Putamen (tissue), 1 donor: Measurements from ENCODE around the gene ADAMTS5.

ENCODE experiments used
- DNase-seq: peaks from one replicate; pipeline ENCODE4 v3.0.0-alpha.2; 2016; ENCODE audit warnings: low spot score

Gene ADAMTS5

GRCh38 chr21:26948194-26948593 lies 18.7 kb downstream of the ADAMTS5 start:
- no peak for DNase-seq

GRCh38 chr21:26946744-26947446 lies 20.0 kb downstream of the ADAMTS5 start:
- DNase-seq: no peak

DNA sequence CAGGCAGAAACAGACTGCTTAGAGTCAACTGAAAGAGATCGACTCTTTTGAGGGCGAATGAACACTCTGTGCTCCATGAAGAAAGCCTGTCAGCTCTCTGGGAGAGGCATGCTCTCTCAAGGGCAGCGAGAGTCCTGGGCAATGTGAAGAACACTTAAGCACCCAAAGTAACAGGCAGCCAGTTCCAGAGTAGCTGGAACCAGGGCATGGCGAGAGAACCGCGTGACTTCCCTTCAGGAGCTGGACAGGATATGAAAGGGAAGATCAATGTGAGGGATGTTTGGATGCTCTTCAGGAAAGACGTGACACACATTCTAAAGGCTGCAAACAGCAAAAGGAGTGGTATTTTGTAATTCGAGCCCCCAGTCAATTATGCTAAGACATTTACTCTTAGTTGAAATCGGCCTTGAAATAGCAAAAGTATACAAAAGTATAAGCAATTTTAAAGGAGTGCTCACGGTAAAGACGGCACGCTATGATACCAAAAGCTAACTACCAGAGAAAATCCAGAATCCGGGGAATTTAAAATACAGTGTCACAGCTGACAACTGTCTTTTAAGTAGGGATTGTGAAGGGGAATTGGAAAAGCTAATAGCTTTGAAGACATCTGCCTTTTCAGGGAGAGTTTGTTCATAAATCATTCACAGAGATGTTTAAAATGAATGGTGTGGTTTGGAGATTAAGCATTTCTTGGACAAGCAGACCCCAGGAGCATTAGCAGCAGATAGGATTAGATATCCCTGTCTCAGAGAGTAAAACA lies 20.8 kb downstream of the ADAMTS5 start:
- no peak for DNase-seq

DNA sequence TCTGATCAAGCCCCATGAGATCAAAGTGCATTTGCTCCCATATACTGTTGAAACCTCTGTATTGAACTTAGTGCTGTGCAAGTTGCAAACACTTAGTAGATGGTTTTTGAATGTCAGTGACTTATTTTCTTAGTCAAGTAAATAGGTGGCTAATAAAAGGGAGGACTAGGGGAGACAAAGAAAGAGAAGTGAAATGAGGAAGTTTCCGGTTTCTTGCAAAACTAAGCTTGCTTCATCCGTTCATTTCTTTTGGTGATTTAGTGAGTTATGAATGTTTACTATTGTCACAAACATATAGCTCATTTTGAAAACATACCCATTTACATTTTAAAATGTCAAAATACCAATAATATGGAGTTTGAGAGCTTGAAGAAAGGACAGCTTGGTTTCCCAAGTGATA lies 23.0 kb downstream of the ADAMTS5 start:
- no peak for DNase-seq

DNA sequence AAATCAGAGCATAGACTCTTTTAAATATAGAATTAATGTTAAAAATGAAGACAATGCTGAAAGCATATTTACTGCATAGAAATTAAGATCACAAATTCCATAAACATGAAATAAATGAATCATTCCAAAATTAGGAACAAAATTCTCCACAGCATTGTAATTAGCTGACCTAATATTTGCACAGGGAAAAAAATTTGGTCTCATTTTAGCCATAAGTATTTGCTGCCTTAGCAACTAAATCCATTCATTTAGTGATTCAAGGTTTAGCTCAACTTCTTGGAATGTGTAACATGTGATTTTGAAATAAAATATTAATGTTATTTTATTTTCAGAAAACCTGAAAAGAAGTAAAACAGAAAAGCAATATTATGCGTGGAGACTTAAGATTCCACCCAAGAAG lies 25.5 kb downstream of the ADAMTS5 start:
- DNase-seq: no peak

DNA sequence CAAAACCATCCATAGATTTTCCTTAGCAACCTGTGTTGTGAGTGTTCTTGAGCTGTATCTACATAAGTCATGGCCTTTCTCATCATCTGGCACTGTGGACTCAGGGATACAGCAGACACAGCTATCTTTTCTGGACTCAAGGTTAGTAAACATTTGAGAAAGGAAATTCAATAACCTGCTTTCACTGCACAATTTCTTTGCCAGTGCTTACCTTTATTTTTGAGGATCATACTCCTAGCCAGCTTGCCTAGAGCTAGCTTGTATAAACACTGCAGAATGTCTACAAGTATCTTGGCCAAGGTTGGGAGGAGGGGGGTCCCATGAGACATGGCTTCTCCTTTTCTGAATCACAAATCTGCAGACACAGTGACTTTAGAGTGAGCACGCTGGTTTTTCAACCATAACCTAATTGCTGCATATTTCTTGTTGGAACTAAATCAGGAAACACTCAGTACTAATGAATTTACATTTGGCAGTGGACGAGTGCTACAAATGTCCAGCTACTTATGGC lies 27.2 kb downstream of the ADAMTS5 start:
- no peak for DNase-seq

- no peak for DNase-seq
Measured at GRCh38 chr21:26936641-26937040, 30.2 kb downstream of the ADAMTS5 start.

- DNase-seq: no peak
Measured at GRCh38 chr21:26935977-26936376, 30.9 kb downstream of the ADAMTS5 start.

- no peak for DNase-seq
Measured at GRCh38 chr21:26934383-26934782, 32.5 kb downstream of the ADAMTS5 start.

GRCh38 chr21:26933448-26933847 lies 33.4 kb downstream of the ADAMTS5 start:
- DNase-seq: no peak

- no peak for DNase-seq
Measured at GRCh38 chr21:26925636-26926035, 41.3 kb downstream of the ADAMTS5 start.

DNA sequence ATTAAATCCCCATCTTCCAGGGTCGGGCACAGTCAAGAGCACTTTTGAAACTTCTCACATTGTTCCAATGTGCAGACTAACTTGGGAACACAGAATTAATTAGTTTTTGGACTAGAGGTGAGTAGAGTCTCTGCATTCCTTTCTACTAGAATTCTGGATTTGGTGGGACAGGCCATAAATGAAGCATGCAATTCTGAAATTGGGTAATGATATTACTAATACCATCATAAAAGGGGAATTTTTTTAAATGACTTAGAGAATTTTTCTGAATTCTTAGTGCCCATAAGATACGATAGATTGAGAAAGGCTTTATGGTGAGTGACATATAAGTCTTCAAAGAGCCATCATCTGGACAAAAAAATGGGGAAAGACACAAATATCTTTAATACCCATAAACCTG lies 41.8 kb downstream of the ADAMTS5 start:
- DNase-seq: no peak

- DNase-seq: no peak
Measured at GRCh38 chr21:26923986-26924385, 42.9 kb downstream of the ADAMTS5 start.

- DNase-seq: no peak
Measured at GRCh38 chr21:26920055-26920454, 46.8 kb downstream of the ADAMTS5 start.

- no peak for DNase-seq
Measured at GRCh38 chr21:26918323-26919079, 48.4 kb downstream of the ADAMTS5 start.

DNA sequence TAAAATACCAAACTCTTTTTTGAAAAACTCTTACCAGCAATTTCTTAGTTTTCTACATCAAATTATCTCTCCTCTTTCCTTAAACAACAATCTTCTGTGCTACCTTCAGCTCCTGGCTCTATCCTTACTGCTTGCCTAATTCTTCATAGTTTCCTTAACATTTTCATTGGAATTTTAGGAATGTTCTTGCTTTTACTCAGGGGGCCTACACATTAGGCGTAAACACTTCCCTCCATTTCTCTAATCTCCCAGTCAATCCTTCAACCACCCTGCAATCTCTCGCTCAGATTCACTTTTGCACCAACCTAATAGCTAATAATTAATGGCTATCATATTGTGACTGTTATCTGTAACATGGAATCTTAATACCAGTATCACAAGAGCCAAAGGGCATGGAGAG lies 50.1 kb downstream of the ADAMTS5 start:
- DNase-seq: no peak

DNA sequence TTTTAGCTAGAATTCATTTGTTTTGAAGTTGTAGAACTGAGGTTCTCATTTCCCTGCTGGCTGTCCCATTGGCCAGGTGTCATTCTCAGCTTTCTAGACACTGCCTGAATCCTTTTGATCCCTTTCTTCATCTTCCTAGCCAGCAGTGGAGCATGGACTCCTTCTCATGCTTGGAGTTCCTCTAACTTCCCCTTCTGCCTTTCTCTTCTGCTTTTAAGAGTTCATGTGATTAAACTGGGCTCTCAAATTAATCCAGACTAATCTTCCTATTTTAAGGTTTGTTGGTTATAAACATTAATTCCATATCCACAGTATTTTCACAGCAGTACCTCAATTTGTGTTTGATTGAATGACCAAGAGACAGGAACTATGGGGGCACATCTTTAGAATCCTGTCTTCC lies 52.3 kb downstream of the ADAMTS5 start:
- DNase-seq: no peak

DNA sequence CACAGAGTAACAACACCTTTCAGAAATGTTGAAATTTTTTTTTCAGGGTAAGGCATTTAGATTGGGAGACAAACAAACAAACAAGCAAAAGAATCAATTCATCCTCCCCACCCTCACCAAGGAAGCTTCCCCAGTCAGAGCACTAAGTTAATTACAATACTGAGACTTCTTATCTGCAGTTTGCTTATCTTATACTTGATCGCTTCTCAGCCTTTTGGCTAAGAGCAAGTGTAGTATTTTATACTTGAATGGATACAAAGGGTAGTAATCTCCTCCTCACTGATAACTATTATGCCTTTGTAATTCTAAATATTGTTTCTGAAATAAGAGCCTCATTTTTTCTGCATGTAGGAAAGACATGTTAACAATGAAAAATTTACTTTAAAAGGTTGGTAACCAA lies 54.4 kb downstream of the ADAMTS5 start:
- no peak for DNase-seq

DNA sequence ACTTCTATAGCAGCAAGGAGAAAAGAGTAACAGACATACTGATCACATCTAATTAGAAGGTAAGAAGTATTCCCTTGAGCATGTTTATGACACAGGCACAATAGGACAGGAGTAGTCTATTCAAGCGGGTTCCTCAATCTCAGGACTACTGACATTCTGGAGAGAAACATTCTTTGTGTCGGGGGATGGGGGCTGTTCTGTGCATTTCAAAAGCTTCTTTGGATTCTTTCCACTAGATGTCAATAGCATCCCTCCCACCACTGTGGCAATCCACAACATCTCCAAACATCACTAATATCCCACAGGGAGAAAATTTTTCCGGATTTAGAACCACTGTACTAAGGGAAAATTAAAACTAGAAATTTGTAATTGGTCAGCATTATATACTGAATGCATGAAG lies 56.9 kb downstream of the ADAMTS5 start:
- DNase-seq: no peak

DNA sequence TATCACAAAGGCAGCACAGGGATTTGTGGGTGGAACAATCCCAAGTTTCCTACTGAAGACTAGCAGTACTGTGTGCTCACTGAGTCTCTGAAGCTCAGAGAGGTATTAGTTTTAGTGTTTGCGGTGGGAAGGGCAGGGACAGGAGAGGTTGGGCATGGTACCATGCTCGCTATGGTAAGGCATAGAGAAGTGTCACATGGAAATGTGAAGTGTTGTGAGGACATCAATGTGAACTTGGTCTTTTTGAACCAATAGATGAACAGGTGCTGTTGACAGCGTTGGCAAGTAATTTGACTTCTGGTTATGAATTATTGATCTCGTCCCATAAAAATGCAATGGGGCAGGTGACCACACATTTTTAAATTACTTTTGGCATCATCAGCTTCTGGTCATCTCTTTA lies 65.9 kb downstream of the ADAMTS5 start:
- no peak for DNase-seq

- no peak for DNase-seq
Measured at GRCh38 chr21:26892151-26892550, 74.7 kb downstream of the ADAMTS5 start.

DNA sequence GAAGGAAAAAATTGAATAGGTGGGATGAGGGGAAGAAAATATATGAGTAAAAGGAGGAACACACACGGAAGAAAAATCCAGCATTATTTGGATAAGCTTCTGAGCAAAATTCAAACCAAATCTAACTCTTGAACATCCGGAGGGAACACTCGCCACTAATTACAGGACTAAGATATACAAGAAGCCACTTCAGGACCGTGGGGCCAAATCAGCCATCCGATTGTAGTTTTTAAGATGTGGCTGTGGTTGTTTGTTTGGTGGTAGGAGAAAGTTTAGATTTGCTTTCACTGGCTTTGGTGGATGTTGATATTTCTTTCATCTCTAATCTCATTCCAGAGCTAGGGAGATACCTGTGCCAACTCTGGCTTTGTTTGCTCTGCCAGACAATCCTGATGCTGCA lies 78.0 kb downstream of the ADAMTS5 start:
- no peak for DNase-seq

DNA sequence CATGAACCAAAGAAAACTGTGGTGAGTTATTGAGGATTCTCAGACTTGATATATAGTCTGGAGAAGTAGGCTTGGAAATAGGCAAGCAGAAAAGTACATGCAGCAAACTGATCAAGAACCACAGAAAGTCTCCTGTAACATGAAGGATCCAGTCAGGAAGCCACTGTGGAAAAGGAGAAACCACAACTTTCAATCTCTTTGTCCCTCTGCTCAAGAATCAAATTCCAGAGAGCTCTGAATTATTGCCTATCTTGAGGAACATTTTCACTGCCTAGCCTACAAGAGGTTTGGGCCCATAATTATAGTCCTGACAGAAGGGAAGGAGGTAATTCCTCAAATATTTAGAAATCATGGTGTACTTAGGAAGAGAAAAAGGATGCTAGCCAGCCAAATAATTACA lies 78.6 kb downstream of the ADAMTS5 start:
- no peak for DNase-seq
